Nucleus accumbens (tissue), 56 donors: ENCODE results near the gene GSE1.

Experiments used
- DNase-seq, 56 donors: peaks; one replicate each; lab custom pipeline; 2025; lab: John Stamatoyannopoulos, UW

GSE1 gene

DNA sequence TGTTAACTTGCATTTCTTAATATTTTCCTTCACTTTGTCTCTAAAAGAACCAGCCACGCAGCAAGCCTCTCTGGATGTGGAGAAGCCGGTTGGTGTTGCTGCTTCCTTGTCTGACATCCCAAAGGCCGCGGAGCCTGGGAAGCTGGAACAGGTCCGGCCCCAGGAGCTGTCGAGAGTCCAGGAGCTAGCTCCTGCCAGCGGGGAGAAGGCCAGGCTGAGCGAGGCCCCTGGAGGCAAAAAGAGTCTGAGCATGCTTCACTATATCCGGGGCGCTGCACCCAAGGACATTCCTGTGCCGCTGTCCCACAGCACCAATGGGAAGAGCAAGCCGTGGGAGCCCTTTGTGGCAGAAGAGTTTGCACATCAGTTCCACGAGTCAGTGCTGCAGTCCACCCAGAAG lies 52.8 kb downstream of the GSE1 start:
- DNase-seq: peak in 3 of 56 donors; percentile 23 to 35 (median 34)

DNA sequence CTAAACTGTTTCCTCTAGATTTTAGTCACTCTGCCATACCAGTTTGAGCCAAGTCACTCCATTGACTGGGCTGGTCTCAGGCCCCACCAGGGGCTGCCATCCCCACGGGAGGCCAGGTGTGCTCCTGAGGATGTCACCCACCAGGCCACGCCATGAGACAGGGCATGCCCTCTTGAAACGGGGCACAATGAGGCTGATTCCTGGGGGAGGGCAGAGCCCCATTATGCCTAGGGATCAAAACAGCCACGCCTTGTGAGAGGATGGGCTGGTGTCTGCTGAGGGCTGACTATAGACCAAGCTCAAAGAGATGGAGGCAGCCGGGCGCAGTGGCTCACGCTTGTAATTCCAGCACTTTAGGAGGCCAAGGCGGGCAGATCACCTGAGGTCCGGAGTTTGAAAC lies 54.1 kb downstream of the GSE1 start:
- no peak for DNase-seq

DNA sequence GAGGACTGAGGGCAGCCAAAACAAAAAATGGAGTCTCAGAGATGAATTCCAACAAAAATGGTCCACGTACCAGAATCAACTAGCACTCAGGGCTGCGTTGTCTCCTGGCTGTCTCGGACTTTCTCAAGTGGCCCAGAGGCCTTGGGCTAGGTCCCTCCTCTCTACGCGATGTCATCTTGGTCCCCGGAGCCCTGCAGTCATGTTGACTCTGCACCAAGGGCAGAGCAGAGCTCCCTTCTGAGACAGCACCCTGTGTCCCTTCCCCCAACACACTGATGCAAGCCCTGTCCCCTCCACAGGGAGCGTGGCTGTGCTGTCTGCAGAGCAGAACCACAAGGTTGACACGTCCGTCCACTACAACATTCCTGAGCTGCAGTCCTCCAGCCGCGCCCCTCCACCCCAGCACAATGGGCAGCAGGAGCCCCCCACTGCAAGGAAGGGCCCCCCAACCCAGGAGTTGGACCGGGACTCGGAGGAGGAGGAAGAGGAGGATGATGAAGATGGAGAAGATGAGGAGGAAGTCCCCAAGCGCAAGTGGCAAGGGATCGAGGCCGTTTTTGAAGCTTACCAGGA lies 54.8 kb downstream of the GSE1 start:
- DNase-seq: no peak

DNA sequence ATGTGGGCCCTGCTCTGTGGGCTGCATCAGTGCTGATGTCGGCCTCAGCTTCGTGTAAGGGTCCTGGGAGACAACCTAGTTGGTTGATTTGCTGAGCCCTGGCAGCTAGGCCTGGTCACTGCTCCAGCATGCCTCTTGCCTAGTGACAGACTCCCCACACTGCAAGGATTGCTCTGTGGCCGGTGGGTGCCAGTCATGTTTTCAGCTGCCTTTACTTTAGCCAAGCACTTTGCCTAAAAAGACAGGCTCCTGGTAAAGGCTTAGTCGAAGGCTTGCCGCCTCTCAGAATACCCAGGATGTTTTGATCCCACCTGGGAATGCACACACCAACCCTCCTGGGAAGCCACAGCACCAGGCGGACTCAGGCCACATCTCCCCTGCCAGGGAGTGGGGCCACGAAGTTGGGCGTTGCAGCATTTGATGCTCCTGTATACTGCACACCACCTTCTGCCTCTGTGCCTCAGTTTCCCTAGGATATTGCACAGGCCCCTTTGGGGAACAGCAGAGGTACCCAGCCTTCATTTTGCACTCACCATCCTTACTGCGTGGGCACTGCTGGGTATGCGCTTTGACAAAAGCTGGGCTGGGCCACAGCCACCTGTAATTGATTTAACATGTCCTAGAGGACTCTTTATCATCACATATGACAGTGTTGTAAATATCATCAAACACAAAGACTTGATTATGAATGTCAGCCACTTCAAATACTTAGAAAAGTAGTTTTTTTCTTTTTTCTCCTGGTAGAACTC lies 55.7 kb downstream of the GSE1 start:
- no peak for DNase-seq

DNA sequence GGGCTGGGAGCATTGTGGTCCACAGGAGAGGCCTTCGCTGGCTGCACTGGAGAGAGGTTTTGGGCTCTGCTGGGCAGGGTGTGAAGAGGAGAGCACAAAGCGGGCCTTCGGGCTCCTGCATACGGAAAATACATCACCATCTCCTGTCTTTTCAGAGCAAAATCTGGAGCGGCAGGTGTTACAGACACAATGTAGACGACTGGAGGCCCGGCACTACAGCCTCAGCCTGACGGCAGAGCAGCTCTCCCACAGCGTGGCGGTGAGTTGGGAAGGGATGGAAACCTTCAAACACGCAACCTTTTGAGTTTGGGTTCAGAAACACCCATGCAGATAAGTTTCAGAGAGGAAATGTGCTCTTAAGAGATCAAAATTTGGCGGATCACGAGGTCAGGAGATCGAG lies 57.7 kb downstream of the GSE1 start:
- DNase-seq: no peak

DNA sequence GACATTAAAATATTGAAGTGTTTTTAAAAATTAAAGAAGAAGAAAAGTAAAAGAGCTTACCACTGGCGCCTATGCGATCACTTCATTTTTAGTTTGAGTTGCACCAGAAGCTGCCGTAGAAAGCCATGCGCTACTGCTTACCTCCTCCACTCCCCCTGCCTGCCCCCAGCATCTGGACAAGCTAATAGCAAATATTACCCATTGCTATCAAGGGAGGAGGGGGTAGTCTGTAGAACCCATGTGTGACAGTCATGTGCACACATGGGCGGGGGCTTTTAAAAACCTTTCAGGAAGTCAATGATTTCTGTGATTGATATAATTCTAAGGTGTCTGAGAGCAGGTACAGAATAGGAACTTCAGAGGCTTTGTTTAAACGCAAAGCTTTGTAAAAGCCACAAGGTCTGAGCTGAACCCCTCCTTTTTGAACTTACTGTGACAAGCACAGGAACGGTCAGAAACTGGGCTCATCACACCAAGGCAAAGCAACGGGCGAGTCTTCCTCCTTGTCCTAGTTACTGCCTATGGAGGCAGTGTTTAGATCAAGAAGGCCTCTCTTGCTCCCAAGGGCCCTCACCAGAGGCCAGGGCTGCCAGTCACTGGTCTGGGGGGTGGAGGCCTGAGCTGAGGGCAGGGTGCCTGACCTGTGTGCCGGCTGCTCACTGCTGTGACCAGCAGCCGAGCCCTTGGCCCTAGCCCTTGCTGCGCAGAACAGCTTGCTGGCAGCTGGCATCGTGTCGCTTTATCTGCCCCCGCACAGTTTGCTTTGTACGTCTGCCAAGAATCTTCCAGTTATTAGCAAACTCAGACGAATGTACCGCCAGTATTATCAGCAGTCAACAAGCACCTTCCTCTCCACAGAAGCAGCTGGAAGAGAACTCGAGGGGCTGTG lies 60.7 kb downstream of the GSE1 start:
- peak in 1 of 56 donors; percentile 9 for DNase-seq

DNA sequence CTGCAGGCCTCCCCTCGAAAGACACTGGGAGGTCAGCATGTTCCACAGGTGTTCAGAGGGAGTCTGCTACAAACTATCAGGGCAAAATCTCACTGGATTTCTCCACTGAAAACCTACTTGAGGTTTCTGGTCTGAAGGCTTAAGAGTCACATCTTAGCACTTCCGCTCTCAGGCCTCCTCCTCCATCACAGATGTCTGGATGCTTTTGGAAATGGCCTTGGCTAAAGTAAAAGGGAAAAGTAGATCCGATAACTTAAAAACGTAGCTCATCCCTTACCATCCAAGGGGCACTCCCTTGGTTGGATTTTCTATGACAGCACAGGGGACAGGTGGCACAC lies 61.3 kb downstream of the GSE1 start:
- DNase-seq: no peak

DNA sequence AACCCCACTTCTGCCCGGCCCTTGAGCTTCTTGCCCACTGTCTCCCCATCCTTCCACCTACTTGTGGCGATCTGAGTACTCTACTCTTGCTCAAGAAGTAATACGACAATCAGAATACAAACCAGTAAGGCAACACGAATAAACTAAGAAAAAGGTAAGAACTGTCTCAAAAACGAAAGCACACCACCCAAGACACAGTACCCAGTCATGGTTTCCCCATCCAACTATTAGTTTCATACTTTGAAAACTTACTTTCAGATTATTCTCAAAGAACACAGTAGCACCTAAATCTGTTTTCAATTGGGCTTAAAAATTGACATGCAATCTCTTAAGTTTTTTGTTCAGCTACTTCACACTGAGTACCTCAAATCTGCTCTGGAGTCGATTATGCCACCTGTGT lies 61.7 kb downstream of the GSE1 start:
- no peak for DNase-seq

DNA sequence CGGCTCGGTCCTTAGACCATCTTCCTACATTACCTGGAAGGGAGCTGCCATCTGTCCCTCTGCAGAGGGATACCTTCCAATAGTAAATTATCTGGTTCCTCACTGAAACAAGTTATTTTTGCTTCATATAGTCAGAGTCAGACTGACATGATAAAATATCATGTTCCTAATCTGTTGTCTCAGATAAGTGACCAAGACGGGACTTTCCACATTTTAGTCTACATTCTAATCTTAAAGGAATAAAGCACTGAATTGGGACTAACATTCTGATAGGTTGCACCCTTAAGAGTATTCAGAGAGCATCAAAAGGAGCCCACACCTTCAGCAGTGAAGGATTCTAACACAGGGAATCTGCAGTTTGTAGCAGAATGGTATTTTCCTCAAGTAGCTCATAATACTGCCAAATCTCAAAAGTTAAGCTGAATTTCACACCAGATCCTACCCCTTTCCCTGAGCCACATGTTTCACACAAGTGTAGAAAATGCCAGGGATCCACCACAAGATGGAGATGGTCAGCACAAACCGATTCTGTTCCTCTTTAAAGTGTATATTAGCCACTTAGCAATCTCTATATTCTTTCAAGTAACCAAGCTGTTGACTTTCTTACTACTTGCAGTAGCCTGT lies 62.2 kb downstream of the GSE1 start:
- DNase-seq: peak in 1 of 56 donors; percentile 32

DNA sequence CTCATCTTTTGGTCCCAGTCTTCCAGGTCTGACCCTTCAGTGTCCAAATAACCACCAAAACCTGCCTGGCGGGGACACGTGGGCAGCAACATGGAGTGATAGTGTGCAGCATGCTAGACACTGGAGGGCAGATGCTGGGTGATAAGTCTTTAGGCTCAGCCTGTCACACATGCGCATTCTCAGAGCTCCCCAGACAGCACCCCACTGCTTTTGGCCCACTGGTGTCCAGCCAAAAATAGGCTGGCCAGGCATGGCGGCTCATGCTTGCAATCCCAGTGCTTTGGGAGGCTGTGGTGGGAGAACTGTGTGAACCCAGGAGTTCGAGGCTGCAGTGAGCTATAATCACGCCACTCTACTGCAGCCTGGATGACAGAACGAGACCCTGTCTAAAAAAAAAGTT lies 63.3 kb downstream of the GSE1 start:
- DNase-seq: no peak

DNA sequence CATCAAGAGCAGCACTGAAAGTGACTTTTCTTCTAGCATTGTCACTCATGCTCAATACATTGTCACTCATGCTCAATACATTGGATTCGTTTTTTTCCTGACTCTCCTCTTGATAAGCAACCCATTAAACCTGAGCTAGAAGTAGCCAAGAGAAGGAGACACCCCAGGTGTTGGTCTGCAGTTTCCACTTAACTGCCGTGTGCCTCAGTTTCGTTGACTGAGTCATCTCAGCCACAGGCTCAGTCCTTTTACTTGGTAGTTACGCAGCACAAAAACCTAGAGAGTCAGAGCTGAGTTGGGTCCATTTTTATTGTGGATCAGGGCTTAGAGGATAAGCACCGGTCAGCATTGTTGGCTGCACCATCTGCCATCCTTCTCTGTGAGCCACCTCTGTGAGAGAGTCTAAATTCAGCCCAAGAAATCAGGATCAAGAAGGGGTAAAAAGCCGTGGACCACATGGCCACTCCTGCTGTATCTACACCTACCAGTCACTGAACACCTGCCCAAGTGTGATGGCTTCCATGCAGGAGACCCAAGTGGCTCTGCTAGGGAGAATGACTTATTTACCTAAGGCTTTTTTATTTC lies 64.4 kb downstream of the GSE1 start:
- no peak for DNase-seq

DNA sequence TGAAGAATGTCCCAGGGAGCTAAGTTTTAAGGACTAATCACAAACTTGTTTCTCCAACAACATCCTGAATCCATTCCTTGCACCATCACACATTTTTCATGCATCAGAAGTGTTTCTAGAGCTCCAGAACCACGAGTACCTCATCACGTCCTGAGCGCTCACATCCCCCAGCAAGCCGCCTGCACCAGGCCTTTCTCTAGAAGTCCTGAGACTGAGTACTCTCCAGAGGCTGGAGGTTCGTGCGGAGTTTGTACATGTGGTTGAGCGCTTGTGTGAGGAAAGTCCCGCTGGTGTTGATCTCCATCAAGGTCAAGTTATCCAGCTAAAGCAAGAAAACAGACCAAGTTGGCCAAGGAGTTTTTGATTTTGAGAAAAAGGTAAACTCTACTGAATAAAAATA lies 64.9 kb downstream of the GSE1 start:
- DNase-seq: no peak

DNA sequence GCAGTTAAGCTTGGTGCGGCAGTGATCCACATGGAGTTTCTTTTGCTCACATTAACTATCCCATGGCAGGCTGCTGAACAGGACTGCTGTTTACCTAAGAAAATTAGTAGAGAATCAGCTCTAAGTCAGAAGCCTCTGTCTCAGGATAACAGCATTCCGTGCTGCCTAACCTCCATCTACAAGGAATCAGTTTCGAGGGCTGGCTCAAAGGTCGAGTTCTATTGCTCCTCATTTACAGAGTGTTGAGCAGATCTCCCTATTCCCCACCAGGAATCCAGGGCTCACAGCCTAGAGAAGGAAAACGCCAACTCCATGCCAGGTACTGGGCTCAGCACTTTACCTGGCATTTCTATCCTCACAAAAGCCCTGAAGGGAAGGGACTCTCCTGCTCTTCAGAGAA lies 65.7 kb downstream of the GSE1 start:
- no peak for DNase-seq

DNA sequence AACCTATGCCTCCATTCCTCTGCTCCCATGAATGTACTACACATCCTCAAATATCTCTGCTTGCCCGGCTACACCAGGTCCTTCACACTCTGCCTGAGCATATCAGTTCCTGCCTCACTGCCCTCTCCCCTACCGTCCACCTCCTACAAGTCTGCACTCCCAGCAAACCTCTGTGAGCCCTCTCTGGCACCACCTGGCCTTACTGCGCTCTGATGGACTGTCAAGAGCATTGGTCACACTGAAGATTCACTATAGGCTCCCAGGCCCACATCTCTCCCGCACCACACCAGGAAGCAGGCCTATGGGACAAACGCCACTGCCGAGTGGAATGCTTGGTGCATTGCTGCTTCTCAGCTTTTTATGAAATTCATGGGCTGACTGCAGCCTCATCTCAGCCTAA lies 66.7 kb downstream of the GSE1 start:
- DNase-seq: no peak

DNA sequence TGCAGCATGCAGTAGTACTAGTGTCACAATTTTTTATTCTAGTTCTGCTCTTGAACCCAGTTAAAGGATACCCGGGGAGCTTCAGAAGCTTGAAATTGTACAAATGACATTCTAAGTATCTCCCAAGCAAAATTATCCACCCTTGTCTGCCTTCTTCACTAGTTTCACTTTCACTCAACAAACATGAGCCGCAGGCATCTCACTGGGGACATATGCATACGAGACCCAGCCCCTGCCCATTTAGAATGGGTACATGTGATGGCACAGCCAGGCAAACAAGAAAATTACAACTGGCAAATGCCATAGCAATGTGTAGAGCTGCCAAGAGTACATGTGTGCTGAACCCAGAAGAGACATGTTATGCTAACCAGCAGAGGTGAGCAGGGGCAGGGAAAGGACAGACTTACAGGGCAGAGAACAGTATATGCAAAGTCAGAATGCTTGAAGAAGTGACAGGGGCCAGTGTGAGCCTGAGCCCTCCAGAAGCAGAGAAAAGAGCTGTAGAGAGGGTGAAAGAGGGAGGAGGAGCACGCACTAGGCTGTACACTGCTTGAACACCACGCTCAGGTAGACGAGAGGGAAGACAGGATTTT lies 67.3 kb downstream of the GSE1 start:
- no peak for DNase-seq

DNA sequence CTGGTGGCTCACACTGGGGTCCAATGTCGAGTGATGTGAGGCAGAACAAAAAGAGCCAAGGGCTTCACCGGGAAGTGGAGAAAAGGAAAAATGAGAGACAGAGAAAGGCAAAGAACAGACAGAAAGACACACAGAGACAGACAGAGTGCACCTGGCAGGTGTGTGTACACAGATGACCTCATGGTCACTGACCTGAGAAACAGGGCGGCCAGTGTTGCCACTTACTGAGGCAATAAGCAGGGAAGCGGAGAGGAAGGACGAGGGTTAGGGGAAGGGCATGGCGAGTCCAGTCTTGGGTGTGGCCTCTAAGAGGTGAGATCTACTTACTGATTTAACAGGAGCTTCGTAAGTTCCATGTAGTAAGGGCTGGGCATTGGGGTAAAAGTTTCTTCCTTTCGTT lies 68.1 kb downstream of the GSE1 start:
- DNase-seq: no peak

DNA sequence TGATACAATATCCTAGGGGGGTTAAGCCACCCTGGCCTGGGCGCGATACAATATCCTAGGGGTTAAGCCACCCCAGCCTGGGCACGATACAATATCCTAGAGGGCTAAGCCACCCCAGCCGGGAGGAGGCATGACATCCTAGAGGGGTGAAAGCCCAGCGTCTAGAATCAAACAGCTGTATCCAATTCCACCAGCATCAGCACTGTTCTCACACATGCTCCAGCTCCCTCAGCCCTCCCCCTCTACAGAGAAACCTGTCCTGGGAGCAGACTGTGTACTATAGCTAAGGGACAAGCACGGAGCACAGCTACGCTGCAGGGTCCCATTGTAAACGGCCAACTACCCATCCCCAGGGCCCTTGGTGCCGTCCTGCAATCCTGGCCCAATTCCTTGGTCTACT lies 69.4 kb downstream of the GSE1 start:
- no peak for DNase-seq

DNA sequence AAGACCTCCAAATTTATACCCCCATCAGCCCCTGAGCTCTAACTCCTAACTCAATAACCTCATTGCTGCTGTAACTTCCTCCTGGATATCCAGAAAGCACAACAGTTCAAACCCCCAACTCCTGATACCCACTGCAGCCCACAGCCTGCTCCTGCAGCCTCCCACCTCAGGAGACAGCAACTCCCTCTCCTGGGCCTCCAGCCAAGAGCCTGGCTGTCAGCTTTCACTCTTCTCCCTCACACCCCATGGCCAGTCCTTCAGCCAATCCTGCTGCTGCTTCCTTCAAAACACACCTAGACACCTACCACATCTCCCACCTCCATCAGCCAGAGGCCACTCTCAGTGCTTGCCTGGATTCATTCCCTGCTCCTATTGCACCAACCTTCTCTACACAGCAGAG lies 70.2 kb downstream of the GSE1 start:
- no peak for DNase-seq

DNA sequence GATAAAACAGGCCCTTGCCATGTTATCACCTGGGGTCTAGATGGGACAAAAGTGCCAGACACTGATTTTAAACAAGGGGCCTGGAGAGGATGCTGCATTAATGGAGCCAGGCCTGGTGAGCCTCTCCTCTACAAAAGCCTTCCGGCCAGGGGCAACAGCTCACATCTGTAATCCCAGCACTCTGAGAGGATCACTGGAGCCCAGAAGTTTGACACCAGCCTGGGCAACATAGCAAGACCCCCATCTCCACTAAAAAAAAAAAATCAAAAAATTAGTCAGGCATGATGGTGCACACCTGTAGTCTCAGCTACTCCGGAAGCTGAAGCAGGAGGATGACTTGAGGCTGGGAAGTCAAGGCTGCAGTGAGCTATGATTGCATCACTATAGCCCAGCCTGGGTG lies 72.1 kb downstream of the GSE1 start:
- no peak for DNase-seq

DNA sequence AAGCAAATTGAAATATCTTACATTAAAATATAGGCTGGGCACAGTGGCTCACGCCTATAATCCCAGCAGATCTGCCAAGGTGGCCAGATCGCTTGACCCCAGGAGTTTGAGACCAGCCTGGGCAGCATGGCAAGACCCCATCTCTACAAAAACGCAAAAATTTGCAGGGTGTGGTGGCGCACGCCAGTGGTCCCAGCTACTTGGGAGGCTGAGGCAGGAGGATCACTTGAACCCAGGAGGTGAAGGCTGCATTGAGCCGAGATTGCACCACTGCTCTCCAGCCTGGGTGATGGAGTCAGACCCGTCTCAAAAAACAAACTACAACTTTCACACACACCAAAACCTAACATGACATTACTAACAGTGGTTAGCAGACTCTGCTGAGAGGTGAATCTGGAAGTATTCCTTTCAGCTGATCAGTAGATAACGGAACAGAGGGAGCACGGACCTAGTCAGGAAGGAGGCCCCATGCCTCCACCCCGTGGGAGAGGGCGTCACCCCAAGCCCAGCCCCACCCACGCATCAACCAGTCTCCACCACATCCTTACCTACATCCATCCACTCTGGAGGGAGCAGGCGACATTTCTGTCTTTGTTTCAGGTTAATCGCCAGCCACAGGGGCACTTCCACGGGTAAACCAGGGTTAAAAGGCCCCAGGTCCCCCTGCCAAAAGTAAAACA lies 73.9 kb downstream of the GSE1 start:
- no peak for DNase-seq
